ENCODE data around the gene HLA-DPB1.

Gene HLA-DPB1

GRCh38 chr6:33078919-33079521 lies 3.2 kb downstream of the HLA-DPB1 start:
- no peak for TF ChIP-seq CTCF (conservative IDR thresholded peaks at IDR 0.05; ENCODE audit: low read depth, low read length)
- DNase-seq (ENCODE audit: low read depth), result no peak
- no peak overlapping the region for H3K4me3 ChIP-seq (ENCODE audit: low read length)

DNA sequence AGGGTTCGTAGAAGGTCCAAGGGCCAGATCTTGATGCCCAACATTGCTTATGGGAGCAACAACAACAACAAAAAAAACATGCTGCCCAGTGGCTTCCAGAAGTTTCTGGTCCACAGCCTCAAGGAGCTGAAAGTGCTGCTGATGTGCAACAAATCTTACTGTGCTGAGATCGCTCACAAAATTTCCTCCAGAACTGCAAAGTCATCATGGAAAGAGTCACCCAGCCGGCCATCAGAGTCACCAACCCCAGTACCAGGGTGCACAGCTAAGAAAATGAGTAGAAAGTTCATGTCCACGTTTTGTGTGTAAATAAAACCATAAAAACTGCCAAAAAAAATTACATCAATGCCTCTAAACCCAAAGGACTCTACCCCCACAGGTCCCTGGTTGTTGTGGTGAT lies 3.8 kb downstream of the HLA-DPB1 start:
- DNase-seq (ENCODE audit: low read depth), result no peak
- no peak for TF ChIP-seq CTCF (conservative IDR thresholded peaks at IDR 0.05; ENCODE audit: low read depth, low read length)

DNA sequence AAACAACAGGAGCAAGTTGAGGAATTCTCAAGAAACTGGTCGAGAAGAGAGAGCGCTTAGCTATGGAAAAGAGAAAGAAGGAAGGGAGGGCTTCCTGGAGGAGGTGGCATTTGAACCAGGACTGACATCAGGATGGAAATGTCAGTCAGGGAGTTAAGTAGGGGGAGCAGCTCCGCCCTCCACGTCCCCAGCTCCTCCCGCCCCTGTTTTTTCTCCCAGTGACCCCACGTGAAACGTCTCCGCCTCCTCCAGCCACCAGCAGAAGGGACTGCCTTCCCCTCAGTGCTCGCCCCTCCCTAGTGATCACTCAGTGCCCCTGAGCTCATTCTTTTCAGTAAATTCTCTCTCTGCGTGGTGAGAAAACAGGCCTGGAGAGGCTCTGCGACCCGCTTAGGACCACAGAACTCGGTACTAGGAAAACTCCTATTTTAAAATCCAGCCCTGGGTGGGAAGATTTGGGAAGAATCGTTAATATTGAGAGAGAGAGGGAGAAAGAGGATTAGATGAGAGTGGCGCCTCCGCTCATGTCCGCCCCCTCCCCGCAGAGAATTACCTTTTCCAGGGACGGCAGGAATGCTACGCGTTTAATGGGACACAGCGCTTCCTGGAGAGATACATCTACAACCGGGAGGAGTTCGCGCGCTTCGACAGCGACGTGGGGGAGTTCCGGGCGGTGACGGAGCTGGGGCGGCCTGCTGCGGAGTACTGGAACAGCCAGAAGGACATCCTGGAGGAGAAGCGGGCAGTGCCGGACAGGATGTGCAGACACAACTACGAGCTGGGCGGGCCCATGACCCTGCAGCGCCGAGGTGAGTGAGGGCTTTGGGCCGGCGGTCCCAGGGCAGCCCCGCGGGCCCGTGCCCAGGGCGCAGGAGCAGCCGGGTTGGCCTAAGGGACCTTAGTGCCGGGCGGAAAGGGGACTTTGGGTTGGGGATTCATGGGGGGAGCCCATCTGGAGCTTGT lies 4.6 kb downstream of the HLA-DPB1 start:
- H3K4me3 ChIP-seq (ENCODE audit: low read length), result peak overlapping the region; percentile 38
- DNase-seq (ENCODE audit: low read depth), result no peak
- no peak for TF ChIP-seq CTCF (conservative IDR thresholded peaks at IDR 0.05; ENCODE audit: low read depth, low read length)

More for the DNA sequence above, 3.8 kb downstream of the HLA-DPB1 start:
- H3K4me3 ChIP-seq (ENCODE audit: low read length), result no peak overlapping the region

- no peak for TF ChIP-seq CTCF (conservative IDR thresholded peaks at IDR 0.05; ENCODE audit: low read depth, low read length)
- H3K4me3 ChIP-seq (ENCODE audit: low read length), result no peak overlapping the region
- DNase-seq (ENCODE audit: low read depth), result no peak
Observed at GRCh38 chr6:33081098-33081824, 5.5 kb downstream of the HLA-DPB1 start.

GRCh38 chr6:33082702-33083101 lies 6.9 kb downstream of the HLA-DPB1 start:
- H3K4me3 ChIP-seq (ENCODE audit: low read length), result no peak overlapping the region
- no peak for DNase-seq (ENCODE audit: low read depth)
- TF ChIP-seq CTCF (conservative IDR thresholded peaks at IDR 0.05; ENCODE audit: low read depth, low read length), result peak; percentile 68

DNA sequence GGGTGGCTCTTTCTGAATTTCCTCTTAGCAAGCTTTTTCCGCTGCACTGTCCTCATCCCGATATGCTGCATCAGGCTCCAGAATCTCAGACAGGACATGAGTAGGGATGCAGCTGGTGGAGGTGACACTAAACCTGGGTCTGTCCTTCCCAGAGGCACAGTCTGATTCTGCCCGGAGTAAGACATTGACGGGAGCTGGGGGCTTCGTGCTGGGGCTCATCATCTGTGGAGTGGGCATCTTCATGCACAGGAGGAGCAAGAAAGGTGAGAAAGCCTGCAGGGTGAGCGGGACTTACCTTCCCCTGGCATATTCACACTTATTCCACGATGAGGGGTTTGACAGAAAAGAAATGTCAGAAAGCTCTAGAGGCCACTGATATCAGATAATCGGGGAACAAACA lies 9.8 kb downstream of the HLA-DPB1 start:
- TF ChIP-seq CTCF (conservative IDR thresholded peaks at IDR 0.05; ENCODE audit: low read depth, low read length), result no peak
- no peak overlapping the region for H3K4me3 ChIP-seq (ENCODE audit: low read length)
- no peak for DNase-seq (ENCODE audit: low read depth)

All from retinal pigment epithelial cell (primary cell).